Liver (tissue), 9 donors: ENCODE measurements around the gene KCND2. TPM values are rescaled to one million over a fixed set of nuclear protein-coding genes. Genes with fewer than 3 reads are reported as not detected.

ENCODE experiments used
- DNase-seq: peaks from one replicate; pipeline ENCODE4 v3.0.0-alpha.2; 2017; ENCODE audit warnings: low spot score
- H3K27ac ChIP-seq, 2 donors: one replicate each; pipeline ENCODE4 v1.7.0; 2013; ENCODE audit warnings: inconsistent platforms in 2 of 2, low read length in 2 of 2, control low read depth in 1 of 2, low read depth in 1 of 2, mild to moderate bottlenecking in 1 of 2
- H3K27me3 ChIP-seq, 4 donors: one replicate each; pipeline versions ENCODE4 v1.6.1 to v1.7.0; 2013; ENCODE audit warnings: low read length in 3 of 4, inconsistent platforms in 1 of 4, mild to moderate bottlenecking in 1 of 4, moderate library complexity in 1 of 4; ENCODE audit not compliant: control insufficient read depth in 4 of 4, insufficient read depth in 4 of 4
- H3K36me3 ChIP-seq, 4 donors: one replicate each; pipeline versions ENCODE4 v1.6.1 to v1.7.0; 2013; ENCODE audit warnings: low read length in 3 of 4, mild to moderate bottlenecking in 3 of 4, low read depth in 1 of 4, moderate library complexity in 1 of 4; ENCODE audit not compliant: control insufficient read depth in 4 of 4, insufficient read depth in 3 of 4
- H3K4me1 ChIP-seq, 4 donors: one replicate each; pipeline versions ENCODE4 v1.6.1 to v1.7.0; 2013; ENCODE audit warnings: low read length in 3 of 4, mild to moderate bottlenecking in 3 of 4, moderate library complexity in 1 of 4; ENCODE audit not compliant: control insufficient read depth in 4 of 4, insufficient read depth in 4 of 4
- H3K4me3 ChIP-seq, 3 donors: one replicate each; pipeline versions ENCODE4 v1.6.1 to v1.7.0; 2013; ENCODE audit warnings: low read length in 3 of 3, control low read depth in 1 of 3, low read depth in 1 of 3, mild to moderate bottlenecking in 1 of 3
- H3K9ac ChIP-seq, 2 donors: one replicate each; pipeline ENCODE4 v1.7.0; 2013; ENCODE audit warnings: low read length in 2 of 2, mild to moderate bottlenecking in 2 of 2, moderate library complexity in 2 of 2, control low read depth in 1 of 2, low read depth in 1 of 2
- H3K9me3 ChIP-seq, 4 donors: one replicate each; pipeline versions ENCODE4 v1.6.1 to v1.7.0; 2013; ENCODE audit warnings: low read length in 3 of 4; ENCODE audit not compliant: control insufficient read depth in 4 of 4
- EGR1 ChIP-seq, 2 donors: IDR thresholded peaks; 2 replicates each; pipeline ENCODE4 v1.6.1; 2016 to 2018; ENCODE audit warnings: antibody characterized with exemption in 2 of 2, low read depth in 2 of 2
- FOXA1 ChIP-seq: IDR thresholded peaks from 2 replicates; pipeline ENCODE4 v1.6.1; 2016; ENCODE audit warnings: antibody characterized with exemption
- FOXA2 ChIP-seq: IDR thresholded peaks from 2 replicates; pipeline ENCODE4 v1.6.1; 2016; ENCODE audit warnings: antibody characterized with exemption
- GABPA ChIP-seq, 2 donors: IDR thresholded peaks in 1 of 2; conservative IDR thresholded peaks in 1 of 2; 2 replicates each; pipeline ENCODE4 v1.6.1; 2016; ENCODE audit warnings: antibody characterized with exemption in 2 of 2, mild to moderate bottlenecking in 1 of 2, moderate library complexity in 1 of 2
- HNF4A ChIP-seq, 2 donors: conservative IDR thresholded peaks; 2 replicates each; pipeline ENCODE4 v1.6.1; 2016; ENCODE audit warnings: antibody characterized with exemption in 2 of 2, mild to moderate bottlenecking in 2 of 2
- HNF4G ChIP-seq: IDR thresholded peaks from 2 replicates; pipeline ENCODE4 v1.6.1; 2016; ENCODE audit warnings: antibody characterized with exemption
- JUND ChIP-seq, 2 donors: IDR thresholded peaks; 2 replicates each; pipeline ENCODE4 v1.6.1; 2016; ENCODE audit warnings: antibody characterized with exemption in 2 of 2
- NR2F2 ChIP-seq: IDR thresholded peaks from 2 replicates; pipeline ENCODE4 v1.6.1; 2016; ENCODE audit warnings: antibody characterized with exemption
- RAD21 ChIP-seq, 2 donors: IDR thresholded peaks; 2 replicates each; pipeline ENCODE4 v1.6.1; 2016; ENCODE audit warnings: antibody characterized with exemption in 2 of 2, mild to moderate bottlenecking in 2 of 2
- RXRA ChIP-seq, 2 donors: IDR thresholded peaks; 2 replicates each; pipeline ENCODE4 v1.6.1; 2017 to 2018; ENCODE audit warnings: antibody characterized with exemption in 2 of 2, mild to moderate bottlenecking in 1 of 2
- SP1 ChIP-seq: IDR thresholded peaks from 2 replicates; pipeline ENCODE4 v1.6.1; 2018; ENCODE audit warnings: antibody characterized with exemption, mild to moderate bottlenecking
- TAF1 ChIP-seq: conservative IDR thresholded peaks from 2 replicates; pipeline ENCODE4 v1.6.1; 2016; ENCODE audit warnings: antibody characterized with exemption, mild to moderate bottlenecking
- YY1 ChIP-seq: IDR thresholded peaks from 2 replicates; pipeline ENCODE4 v1.6.1; 2016; ENCODE audit warnings: antibody characterized with exemption, mild to moderate bottlenecking
- WGBS: extraction: QIAGEN DNeasy Blood & Tissue Kit; methylation state at CpG from one replicate; pipeline ENCODE4 v1.1.7; 2013; 5-methylcytosine and 5-hydroxymethylcytosine counted together
- polyA plus RNA-seq, 2 donors: library from polyadenylated mRNA; stranded (reverse) in 1 of 2; unstranded in 1 of 2; fragments of 200-250 nt in 1 of 2; fragments of >200 nt in 1 of 2; fragmentation: Nextera tagmentation in 1 of 2; extraction: Ambion mirVana in 1 of 2; gene quantifications; one replicate each; pipeline versions ENCODE4 v1.2.1 to v1.2.3, GENCODE V29; 2013 to 2015
- total RNA-seq, 2 donors: library from RNA; depleted of rRNA; stranded (reverse); fragments of >200 nt; gene quantifications; one replicate each; pipeline ENCODE4 v1.2.3, GENCODE V29; 2014
- TF ChIP-seq, protein P1 (sequence below): IDR thresholded peaks from 2 replicates; pipeline ENCODE4 v1.6.1; 2016; ENCODE audit warnings: antibody characterized with exemption, mild to moderate bottlenecking
- TF ChIP-seq, protein P2 (sequence below): IDR thresholded peaks from 2 replicates; pipeline ENCODE4 v1.6.1; 2016; ENCODE audit warnings: antibody characterized with exemption
- TF ChIP-seq, protein P3 (sequence below): IDR thresholded peaks from 2 replicates; pipeline ENCODE4 v1.6.1; 2016; ENCODE audit warnings: antibody characterized with exemption
- TF ChIP-seq, protein P4 (sequence below): fragments of 150-350 bp; IDR thresholded peaks from 2 replicates; pipeline ENCODE4 v1.5.1; 2017; ENCODE audit warnings: improper control_type of control experiment, low read depth, low read length; ENCODE audit not compliant: missing input control
- TF ChIP-seq, protein P5 (sequence below): IDR thresholded peaks from 2 replicates; pipeline ENCODE4 v1.6.1; 2016; ENCODE audit warnings: antibody characterized with exemption
- donor health status: healthy.
- donor health status: healthy.
- donor health status: healthy.
- donor health status: healthy.
- donor health status: healthy.

Gene KCND2
- total and polyA plus RNA-seq, 4 donors: 0.02 to 0.22 (median 0.07) TPM

DNA sequence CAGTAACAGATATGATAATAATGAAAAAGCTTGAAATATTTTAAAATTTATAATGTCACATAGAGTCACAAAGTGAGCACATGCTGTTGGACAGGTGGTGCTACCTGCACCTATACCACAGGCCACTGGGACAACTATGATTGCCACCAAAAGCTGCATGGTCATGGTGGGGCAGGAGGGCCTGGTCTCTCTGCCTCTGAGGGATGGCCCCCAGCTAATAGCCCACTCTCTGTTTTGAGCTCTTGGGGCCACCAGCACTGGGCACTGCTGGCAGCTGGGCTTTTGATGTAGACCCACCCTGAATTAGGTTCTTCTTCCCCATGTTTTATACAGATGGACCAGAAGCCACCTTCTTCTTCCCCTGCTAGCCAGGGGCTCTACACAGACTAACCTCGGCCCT, 265.4 kb downstream of the KCND2 start:
- H3K36me3 ChIP-seq: no peaks in the 10 kb centered on the region

More for the DNA sequence above, 265.4 kb downstream of the KCND2 start:
- Histone ChIP-seq H3K9me3 (no peaks in the 10 kb centered on the region), H3K27me3 (peaks cover 0 to 3% (median 0%) of the 10 kb centered on the region in 4 donors), H3K4me1 (no peaks in the 10 kb centered on the region), H3K4me3 (no peak overlapping the region), H3K9ac (no peak overlapping the region), H3K27ac (no peak overlapping the region)
- TF ChIP-seq FOXA1 (no peak), EGR1 (IDR thresholded peaks at IDR 0.05; ENCODE audit: low read depth in 2 of 2) (no peak), TAF1 (no peak), GABPA (IDR thresholded peaks at IDR 0.05 in 1 of 2, conservative IDR thresholded peaks at IDR 0.05 in 1 of 2) (no peak), JUND (IDR thresholded peaks at IDR 0.05) (no peak), HNF4G (no peak), FOXA2 (no peak), HNF4A (conservative IDR thresholded peaks at IDR 0.05) (no peak), YY1 (no peak), RXRA (IDR thresholded peaks at IDR 0.05) (no peak), NR2F2 (no peak), SP1 (no peak), RAD21 (IDR thresholded peaks at IDR 0.05) (no peak)
- TF ChIP-seq, protein P1, sequence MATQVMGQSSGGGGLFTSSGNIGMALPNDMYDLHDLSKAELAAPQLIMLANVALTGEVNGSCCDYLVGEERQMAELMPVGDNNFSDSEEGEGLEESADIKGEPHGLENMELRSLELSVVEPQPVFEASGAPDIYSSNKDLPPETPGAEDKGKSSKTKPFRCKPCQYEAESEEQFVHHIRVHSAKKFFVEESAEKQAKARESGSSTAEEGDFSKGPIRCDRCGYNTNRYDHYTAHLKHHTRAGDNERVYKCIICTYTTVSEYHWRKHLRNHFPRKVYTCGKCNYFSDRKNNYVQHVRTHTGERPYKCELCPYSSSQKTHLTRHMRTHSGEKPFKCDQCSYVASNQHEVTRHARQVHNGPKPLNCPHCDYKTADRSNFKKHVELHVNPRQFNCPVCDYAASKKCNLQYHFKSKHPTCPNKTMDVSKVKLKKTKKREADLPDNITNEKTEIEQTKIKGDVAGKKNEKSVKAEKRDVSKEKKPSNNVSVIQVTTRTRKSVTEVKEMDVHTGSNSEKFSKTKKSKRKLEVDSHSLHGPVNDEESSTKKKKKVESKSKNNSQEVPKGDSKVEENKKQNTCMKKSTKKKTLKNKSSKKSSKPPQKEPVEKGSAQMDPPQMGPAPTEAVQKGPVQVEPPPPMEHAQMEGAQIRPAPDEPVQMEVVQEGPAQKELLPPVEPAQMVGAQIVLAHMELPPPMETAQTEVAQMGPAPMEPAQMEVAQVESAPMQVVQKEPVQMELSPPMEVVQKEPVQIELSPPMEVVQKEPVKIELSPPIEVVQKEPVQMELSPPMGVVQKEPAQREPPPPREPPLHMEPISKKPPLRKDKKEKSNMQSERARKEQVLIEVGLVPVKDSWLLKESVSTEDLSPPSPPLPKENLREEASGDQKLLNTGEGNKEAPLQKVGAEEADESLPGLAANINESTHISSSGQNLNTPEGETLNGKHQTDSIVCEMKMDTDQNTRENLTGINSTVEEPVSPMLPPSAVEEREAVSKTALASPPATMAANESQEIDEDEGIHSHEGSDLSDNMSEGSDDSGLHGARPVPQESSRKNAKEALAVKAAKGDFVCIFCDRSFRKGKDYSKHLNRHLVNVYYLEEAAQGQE: no peak
- TF ChIP-seq, protein P2, sequence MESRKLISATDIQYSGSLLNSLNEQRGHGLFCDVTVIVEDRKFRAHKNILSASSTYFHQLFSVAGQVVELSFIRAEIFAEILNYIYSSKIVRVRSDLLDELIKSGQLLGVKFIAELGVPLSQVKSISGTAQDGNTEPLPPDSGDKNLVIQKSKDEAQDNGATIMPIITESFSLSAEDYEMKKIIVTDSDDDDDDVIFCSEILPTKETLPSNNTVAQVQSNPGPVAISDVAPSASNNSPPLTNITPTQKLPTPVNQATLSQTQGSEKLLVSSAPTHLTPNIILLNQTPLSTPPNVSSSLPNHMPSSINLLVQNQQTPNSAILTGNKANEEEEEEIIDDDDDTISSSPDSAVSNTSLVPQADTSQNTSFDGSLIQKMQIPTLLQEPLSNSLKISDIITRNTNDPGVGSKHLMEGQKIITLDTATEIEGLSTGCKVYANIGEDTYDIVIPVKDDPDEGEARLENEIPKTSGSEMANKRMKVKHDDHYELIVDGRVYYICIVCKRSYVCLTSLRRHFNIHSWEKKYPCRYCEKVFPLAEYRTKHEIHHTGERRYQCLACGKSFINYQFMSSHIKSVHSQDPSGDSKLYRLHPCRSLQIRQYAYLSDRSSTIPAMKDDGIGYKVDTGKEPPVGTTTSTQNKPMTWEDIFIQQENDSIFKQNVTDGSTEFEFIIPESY: no peak
- TF ChIP-seq, protein P3, sequence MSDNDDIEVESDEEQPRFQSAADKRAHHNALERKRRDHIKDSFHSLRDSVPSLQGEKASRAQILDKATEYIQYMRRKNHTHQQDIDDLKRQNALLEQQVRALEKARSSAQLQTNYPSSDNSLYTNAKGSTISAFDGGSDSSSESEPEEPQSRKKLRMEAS: no peak
- TF ChIP-seq, protein P4, sequence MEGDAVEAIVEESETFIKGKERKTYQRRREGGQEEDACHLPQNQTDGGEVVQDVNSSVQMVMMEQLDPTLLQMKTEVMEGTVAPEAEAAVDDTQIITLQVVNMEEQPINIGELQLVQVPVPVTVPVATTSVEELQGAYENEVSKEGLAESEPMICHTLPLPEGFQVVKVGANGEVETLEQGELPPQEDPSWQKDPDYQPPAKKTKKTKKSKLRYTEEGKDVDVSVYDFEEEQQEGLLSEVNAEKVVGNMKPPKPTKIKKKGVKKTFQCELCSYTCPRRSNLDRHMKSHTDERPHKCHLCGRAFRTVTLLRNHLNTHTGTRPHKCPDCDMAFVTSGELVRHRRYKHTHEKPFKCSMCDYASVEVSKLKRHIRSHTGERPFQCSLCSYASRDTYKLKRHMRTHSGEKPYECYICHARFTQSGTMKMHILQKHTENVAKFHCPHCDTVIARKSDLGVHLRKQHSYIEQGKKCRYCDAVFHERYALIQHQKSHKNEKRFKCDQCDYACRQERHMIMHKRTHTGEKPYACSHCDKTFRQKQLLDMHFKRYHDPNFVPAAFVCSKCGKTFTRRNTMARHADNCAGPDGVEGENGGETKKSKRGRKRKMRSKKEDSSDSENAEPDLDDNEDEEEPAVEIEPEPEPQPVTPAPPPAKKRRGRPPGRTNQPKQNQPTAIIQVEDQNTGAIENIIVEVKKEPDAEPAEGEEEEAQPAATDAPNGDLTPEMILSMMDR: no peak
- TF ChIP-seq, protein P5, sequence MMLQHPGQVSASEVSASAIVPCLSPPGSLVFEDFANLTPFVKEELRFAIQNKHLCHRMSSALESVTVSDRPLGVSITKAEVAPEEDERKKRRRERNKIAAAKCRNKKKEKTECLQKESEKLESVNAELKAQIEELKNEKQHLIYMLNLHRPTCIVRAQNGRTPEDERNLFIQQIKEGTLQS: no peak
- no peak for DNase-seq
- 77% methylated on average over 1 of the region's 1 CpG for WGBS
